MM.1S (cell line): Measurements from ENCODE around the gene KLK15.

ENCODE experiments used
- CTCF ChIP-seq: fragments of 300-600 bp; sonication (generic); IDR thresholded peaks from 2 replicates; pipeline ENCODE4 v1.5.1; 2016; ENCODE audit warnings: antibody characterized with exemption, low read length, mixed read lengths
- EZH2 ChIP-seq: fragments of 300-600 bp; sonication (generic); optimal IDR thresholded peaks from 2 replicates; pipeline ENCODE3; 2017; ENCODE audit warnings: low read depth, mild to moderate bottlenecking, antibody characterized with exemption, low read length, mixed read lengths

GRCh38 chr19:50875795-50876422 lies 42.5 kb upstream of the KLK15 start:
- TF ChIP-seq CTCF (no peak), EZH2 (no peak)
